Right lobe of liver (tissue), 6 donors: Measurements from ENCODE around the gene SHISA6. TPM values are rescaled to one million over a fixed set of nuclear protein-coding genes. Genes with fewer than 3 reads are reported as not detected.
A peak's percentile ranks its signal among the peaks of the same experiment; 100 is the strongest.

Source experiments
- ATAC-seq, 4 donors: fragments of 200-7000 bp; cut with Tn5 transposase; one replicate each; pipeline ENCODE4 v1.9.1; 2020; ENCODE audit warnings: mild to moderate bottlenecking in 4 of 4, moderate library complexity in 4 of 4
- DNase-seq, 3 donors: peaks; one replicate each; pipeline ENCODE4 v3.0.0-alpha.2; 2020
- H3K27ac ChIP-seq, 3 donors: fragments of 200-600 bp; one replicate each; pipeline ENCODE4 v1.8.0; 2022
- H3K27me3 ChIP-seq, 2 donors: fragments of 200-600 bp; one replicate each; pipeline ENCODE4 v1.8.0; 2022
- H3K36me3 ChIP-seq, 4 donors: fragments of 200-600 bp; sonication (generic) in 1 of 4; one replicate each; pipeline versions ENCODE4 v1.5.1 to v1.8.0; 2017 to 2022; ENCODE audit warnings: control low read depth in 1 of 4
- H3K4me1 ChIP-seq, 4 donors: fragments of 200-600 bp; sonication (generic) in 1 of 4; one replicate each; pipeline versions ENCODE4 v1.5.1 to v1.8.0; 2017 to 2022; ENCODE audit warnings: control low read depth in 1 of 4
- H3K4me3 ChIP-seq, 3 donors: fragments of 200-600 bp; one replicate each; pipeline ENCODE4 v1.8.0; 2022
- H3K9me3 ChIP-seq, 4 donors: fragments of 200-600 bp; sonication (generic) in 1 of 4; one replicate each; pipeline versions ENCODE4 v1.5.1 to v1.8.0; 2017 to 2022; ENCODE audit warnings: control low read depth in 1 of 4
- POLR2A ChIP-seq: fragments of 450-650 bp; IDR thresholded peaks from one replicate; pipeline ENCODE4 v1.6.1; 2017; ENCODE audit warnings: antibody characterized with exemption, mild to moderate bottlenecking
- WGBS: methylation state at CpG from one replicate; pipeline ENCODE4 v1.1.6; 2018; ENCODE audit warnings: low coverage, low lambda C conversion rate; ENCODE audit not compliant: insufficient coverage; ENCODE audit errors: missing lambda C conversion rate; 5-methylcytosine and 5-hydroxymethylcytosine counted together
- intact Hi-C, 2 donors: fragments of 100-400 bp; cut with DNase I; formaldehyde crosslinking; loops; one replicate each; pipeline versions ENCODE4 v1.11.2 to v1.14.1; 2022
- total RNA-seq, 6 experiments: library from RNA; depleted of rRNA in 2 of 6; stranded (reverse); fragments of >200 nt in 2 of 6; fragmentation: NEBNext Ultra II Directional in 3 of 6; extraction: Animal tissue kit (Norgen Biotek cat#: 25700) in 3 of 6; gene quantifications; one replicate each; pipeline versions ENCODE4 v1.1.0 to v1.2.4, GENCODE V29; 2016 to 2023
- TF ChIP-seq, protein P1 (sequence below), 4 donors: fragments of 200-600 bp in 3 of 4; fragments of 450-650 bp in 1 of 4; IDR thresholded peaks; one replicate each; pipeline versions ENCODE4 v1.5.1 to v1.8.0; 2016 to 2022; ENCODE audit warnings: antibody characterized with exemption in 4 of 4, mild to moderate bottlenecking in 2 of 4
- donor health status: DM: no; HTN: yes; CAD: no.
- donor health status: DM: no; HTN: no; CAD: no.
- donor health status: DM: no; HTN: no; CAD: no.
- donor health status: DM: no; HTN: yes; CAD: no.
- donor health status: DM: no; HTN: yes; CAD: no.

SHISA6 gene
- total RNA-seq, 6 experiments from 2014 or later, result not detected

DNA sequence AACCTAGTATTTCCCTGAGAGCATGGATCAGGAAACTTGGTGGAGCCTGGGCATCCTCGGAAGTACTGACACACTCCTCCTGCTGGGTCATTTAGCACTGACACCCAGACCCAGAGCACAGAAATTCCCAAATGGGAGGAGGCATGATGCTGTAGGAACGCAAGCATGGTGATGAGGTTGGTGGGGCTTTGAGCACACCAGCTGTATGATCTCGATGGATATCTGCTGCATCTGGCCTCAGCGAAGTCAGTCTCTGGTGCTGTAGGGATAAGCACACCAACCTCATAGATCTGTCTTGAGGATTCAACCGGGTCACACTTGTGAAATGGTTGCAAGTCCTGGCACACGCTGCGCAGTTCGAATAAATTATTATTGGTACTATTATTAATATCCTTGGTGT is 52.5 kb downstream of the SHISA6 start:
- no peaks in the 10 kb centered on the region for H3K36me3 ChIP-seq
- H3K27me3 ChIP-seq, result no peaks in the 10 kb centered on the region
- intact Hi-C loops, result no loop called here
- ATAC-seq (no peak), DNase-seq (no peak)
- no peak overlapping the region for H3K4me3 ChIP-seq
- TF ChIP-seq POLR2A, result no peak
- TF ChIP-seq, protein P1, sequence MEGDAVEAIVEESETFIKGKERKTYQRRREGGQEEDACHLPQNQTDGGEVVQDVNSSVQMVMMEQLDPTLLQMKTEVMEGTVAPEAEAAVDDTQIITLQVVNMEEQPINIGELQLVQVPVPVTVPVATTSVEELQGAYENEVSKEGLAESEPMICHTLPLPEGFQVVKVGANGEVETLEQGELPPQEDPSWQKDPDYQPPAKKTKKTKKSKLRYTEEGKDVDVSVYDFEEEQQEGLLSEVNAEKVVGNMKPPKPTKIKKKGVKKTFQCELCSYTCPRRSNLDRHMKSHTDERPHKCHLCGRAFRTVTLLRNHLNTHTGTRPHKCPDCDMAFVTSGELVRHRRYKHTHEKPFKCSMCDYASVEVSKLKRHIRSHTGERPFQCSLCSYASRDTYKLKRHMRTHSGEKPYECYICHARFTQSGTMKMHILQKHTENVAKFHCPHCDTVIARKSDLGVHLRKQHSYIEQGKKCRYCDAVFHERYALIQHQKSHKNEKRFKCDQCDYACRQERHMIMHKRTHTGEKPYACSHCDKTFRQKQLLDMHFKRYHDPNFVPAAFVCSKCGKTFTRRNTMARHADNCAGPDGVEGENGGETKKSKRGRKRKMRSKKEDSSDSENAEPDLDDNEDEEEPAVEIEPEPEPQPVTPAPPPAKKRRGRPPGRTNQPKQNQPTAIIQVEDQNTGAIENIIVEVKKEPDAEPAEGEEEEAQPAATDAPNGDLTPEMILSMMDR (IDR thresholded peaks at IDR 0.05), result no peak
- no peak overlapping the region for H3K27ac ChIP-seq
- no peaks in the 10 kb centered on the region for H3K9me3 ChIP-seq
- H3K4me1 ChIP-seq, result no peaks in the 10 kb centered on the region
- WGBS, result 68% methylated on average over 8 of the region's 8 CpGs

DNA sequence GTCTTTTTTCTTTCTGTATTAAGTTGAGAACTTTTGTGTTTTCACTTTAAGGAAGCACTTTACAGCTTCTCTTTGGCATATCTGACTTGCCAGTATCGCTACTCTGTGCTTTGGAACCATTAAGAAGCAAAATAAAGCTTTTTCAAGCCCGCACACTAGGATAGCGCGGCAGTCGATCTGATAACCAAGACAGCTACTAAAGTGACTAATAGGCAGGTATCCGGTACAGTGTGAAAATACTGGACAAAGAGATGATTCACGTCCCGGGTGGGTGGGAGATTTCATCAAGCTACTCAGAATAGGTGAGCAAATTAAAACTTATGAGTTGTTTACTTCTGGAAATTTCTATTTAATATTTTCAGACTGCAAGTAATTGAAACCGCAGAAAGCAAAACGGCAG is 53.8 kb downstream of the SHISA6 start:
- H3K4me3 ChIP-seq, result no peak overlapping the region
- no peak for TF ChIP-seq POLR2A
- TF ChIP-seq, protein P1 (IDR thresholded peaks at IDR 0.05), result no peak
- 74% methylated on average over 10 of the region's 10 CpGs for WGBS
- DNase-seq (no peak), ATAC-seq (no peak)
- H3K4me1 ChIP-seq, result no peaks in the 10 kb centered on the region
- no peaks in the 10 kb centered on the region for H3K9me3 ChIP-seq
- no peaks in the 10 kb centered on the region for H3K36me3 ChIP-seq
- H3K27ac ChIP-seq, result no peak overlapping the region
- no peaks in the 10 kb centered on the region for H3K27me3 ChIP-seq
- intact Hi-C loops, result no loop called here

DNA sequence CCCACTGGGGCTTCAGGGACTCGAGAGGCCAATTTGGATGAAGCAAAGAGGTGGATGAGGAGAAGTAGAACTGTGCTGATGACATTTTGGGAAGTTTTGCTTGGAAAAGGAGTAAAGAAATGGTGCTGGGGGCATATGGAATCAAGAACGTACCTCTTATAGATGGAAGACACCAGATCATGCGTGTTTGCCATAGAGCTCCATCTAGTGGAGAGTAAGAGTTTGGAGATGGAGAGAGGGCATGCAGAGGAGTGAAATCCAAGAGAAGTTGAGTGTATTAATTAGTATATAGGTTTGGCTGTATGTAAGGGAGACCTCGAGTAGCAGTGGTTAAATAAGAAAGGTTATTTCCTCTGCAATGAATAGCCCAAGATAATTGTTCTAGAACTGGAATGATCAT is 56.0 kb downstream of the SHISA6 start:
- H3K36me3 ChIP-seq, result no peaks in the 10 kb centered on the region
- DNase-seq, result no peak
- H3K9me3 ChIP-seq, result no peaks in the 10 kb centered on the region
- no peak overlapping the region for H3K4me3 ChIP-seq
- TF ChIP-seq, protein P1 (IDR thresholded peaks at IDR 0.05), result peak; percentile 23 to 63 (median 46)
- TF ChIP-seq POLR2A, result no peak
- H3K27ac ChIP-seq, result no peak overlapping the region
- WGBS, result 9% methylated on average over 4 of the region's 4 CpGs
- H3K27me3 ChIP-seq, result no peaks in the 10 kb centered on the region
- ATAC-seq, result peak in 2 of 4 donors; percentile 44 to 46
- H3K4me1 ChIP-seq, result no peaks in the 10 kb centered on the region
- intact Hi-C loops, result no loop called here

DNA sequence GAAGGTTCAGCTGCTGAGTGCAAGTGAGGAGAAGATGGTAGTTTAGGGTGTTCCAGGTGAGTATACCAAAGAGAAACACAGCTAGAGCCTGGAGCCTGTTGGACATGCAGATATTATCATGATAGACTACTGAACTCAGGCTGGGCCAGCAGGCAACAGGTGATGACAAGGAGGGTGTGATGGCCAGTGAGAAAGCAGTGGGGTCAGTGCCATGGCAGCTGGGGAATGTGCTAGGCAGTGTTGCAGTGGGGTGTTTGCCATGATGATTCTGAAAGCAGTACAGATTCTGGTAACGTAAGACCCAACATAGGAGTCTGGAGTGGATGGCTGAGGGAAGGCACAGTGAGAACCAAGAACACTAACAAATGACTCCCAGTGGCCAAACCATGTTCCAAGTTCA is 57.4 kb downstream of the SHISA6 start:
- no peaks in the 10 kb centered on the region for H3K36me3 ChIP-seq
- intact Hi-C loops, result no loop called here
- no peak overlapping the region for H3K27ac ChIP-seq
- WGBS, result 67% methylated on average over 1 of the region's 1 CpG
- DNase-seq, result no peak
- no peaks in the 10 kb centered on the region for H3K27me3 ChIP-seq
- TF ChIP-seq, protein P1 (IDR thresholded peaks at IDR 0.05), result no peak
- TF ChIP-seq POLR2A, result no peak
- no peak for ATAC-seq
- H3K4me3 ChIP-seq, result no peak overlapping the region
- H3K9me3 ChIP-seq, result no peaks in the 10 kb centered on the region
- H3K4me1 ChIP-seq, result no peaks in the 10 kb centered on the region

DNA sequence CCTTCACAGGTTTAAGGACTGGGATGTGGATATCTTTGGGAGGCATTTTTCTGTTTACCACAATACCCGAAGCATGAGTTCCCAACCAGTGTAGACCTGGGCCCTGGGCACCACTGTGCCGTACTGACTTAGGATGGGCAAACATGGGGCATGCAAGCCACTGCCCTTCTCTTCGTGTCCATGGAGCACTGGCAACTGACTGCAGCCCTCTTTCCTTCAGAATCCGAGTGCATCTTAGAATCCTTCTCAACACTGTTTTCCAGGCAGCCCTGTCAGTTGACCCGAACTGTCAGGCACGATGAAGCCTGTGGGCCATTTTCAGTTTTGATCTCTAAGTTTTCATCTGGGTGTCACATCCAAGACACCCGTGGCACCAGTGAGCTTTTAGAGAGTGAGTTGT is 59.2 kb downstream of the SHISA6 start:
- H3K4me1 ChIP-seq, result no peaks in the 10 kb centered on the region
- no peak for TF ChIP-seq POLR2A
- TF ChIP-seq, protein P1 (IDR thresholded peaks at IDR 0.05), result no peak
- H3K27ac ChIP-seq, result no peak overlapping the region
- intact Hi-C loops, result no loop called here
- H3K27me3 ChIP-seq, result no peaks in the 10 kb centered on the region
- H3K9me3 ChIP-seq, result no peaks in the 10 kb centered on the region
- 67% methylated on average over 7 of the region's 7 CpGs for WGBS
- no peak overlapping the region for H3K4me3 ChIP-seq
- DNase-seq (no peak), ATAC-seq (no peak)
- H3K36me3 ChIP-seq, result no peaks in the 10 kb centered on the region
